ENCODE measurements around the gene DNAH17. TPM values are rescaled to one million over a fixed set of nuclear protein-coding genes. Genes with fewer than 3 reads are reported as not detected.

DNAH17 gene
- total RNA-seq, 1 experiment from 2014 or later, result 0.13 TPM

DNA sequence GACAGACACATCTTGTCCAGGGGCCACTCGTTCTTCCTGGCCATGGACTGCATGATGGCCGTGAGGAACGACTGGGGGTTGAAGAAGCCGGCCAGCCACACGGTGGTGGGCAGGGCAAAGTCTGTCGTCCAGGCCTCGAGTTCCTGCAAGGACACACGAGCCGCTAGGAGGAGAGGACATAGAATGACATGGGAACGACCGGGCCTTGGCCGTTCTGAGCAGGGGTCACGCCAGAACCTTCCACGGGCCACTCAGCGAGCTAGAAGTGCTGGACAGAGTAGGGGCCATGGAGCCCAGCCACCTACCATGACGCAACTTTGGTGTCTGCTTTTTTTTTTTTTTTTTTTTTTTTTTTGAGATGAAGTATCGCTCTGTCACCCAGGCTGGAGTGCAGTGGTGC, 151.8 kb downstream of the DNAH17 start:
- no peak overlapping the region for H3K9ac ChIP-seq (ENCODE audit: extremely low read depth, insufficient read length, low read length)
- no peaks in the 10 kb centered on the region for H3K4me1 ChIP-seq (ENCODE audit: insufficient read depth, low read length)
- no peak overlapping the region for H2BK120ac ChIP-seq (ENCODE audit: low read depth, low read length, poor library complexity, severe bottlenecking)
- no peaks in the 10 kb centered on the region for H3K23me2 ChIP-seq (ENCODE audit: insufficient read length, low read depth, low read length, poor library complexity, severe bottlenecking)
- H3K56ac ChIP-seq (ENCODE audit: insufficient read length, low read depth, low read length), result no peak overlapping the region
- H3K14ac ChIP-seq (ENCODE audit: insufficient read depth, low read length), result no peak overlapping the region
- H3K27ac Mint-ChIP-seq, result peak overlapping the region in 1 of 3 experiments; percentile 61; a peak in 1 of 7 replicates
- H3K27ac ChIP-seq (ENCODE audit: insufficient read length, low read depth, low read length), result no peak overlapping the region
- H2BK5ac ChIP-seq (ENCODE audit: insufficient read length, low read length), result no peak overlapping the region
- no peak overlapping the region for H3K18ac ChIP-seq (ENCODE audit: insufficient read length, low read depth, low read length)
- no peaks in the 10 kb centered on the region for H3K9me3 ChIP-seq (ENCODE audit: control insufficient read depth, low read depth, low read length)
- DNase-seq, result no peak
- no peaks in the 10 kb centered on the region for H3K27me3 ChIP-seq (ENCODE audit: insufficient read depth, low read length)
- H3K4me1 Mint-ChIP-seq, result peaks cover 9 to 14% of the 10 kb centered on the region in 2 experiments
- no CpG with 5 or more reads among the region's 17 CpGs for WGBS (ENCODE audit: extremely low coverage, insufficient read length, low lambda C conversion rate)
- H3K36me3 Mint-ChIP-seq (ENCODE audit: insufficient read depth in 1 of 3, low read depth in 3 of 3), result peaks cover 24 to 64% (median 48%) of the 10 kb centered on the region in 3 experiments
- H3K4me2 ChIP-seq (ENCODE audit: insufficient read depth, insufficient read length, low read length), result no peak overlapping the region
- no peak overlapping the region for H3K4ac ChIP-seq (ENCODE audit: low read depth, low read length)
- H2BK12ac ChIP-seq (ENCODE audit: insufficient read length, low read depth, low read length), result no peak overlapping the region
- H4K91ac ChIP-seq (ENCODE audit: insufficient read length, low read depth, low read length), result no peak overlapping the region
- no peaks in the 10 kb centered on the region for H3K79me2 ChIP-seq (ENCODE audit: insufficient read depth, low read length)
- H2AFZ ChIP-seq (ENCODE audit: low read length), result no peak overlapping the region
- H3K79me1 ChIP-seq (ENCODE audit: insufficient read depth, low read depth, low read length, poor library complexity, severe bottlenecking), result no peaks in the 10 kb centered on the region
- no peak overlapping the region for H4K5ac ChIP-seq (ENCODE audit: insufficient read length, low read depth, low read length)
- no peaks in the 10 kb centered on the region for H3K27me3 Mint-ChIP-seq (ENCODE audit: low read depth)
- H4K8ac ChIP-seq (replicated peaks; ENCODE audit: insufficient read length, low read depth, low read length), result no peak overlapping the region
- no peaks in the 10 kb centered on the region for H3K9me3 Mint-ChIP-seq
- TF ChIP-seq, protein P1, sequence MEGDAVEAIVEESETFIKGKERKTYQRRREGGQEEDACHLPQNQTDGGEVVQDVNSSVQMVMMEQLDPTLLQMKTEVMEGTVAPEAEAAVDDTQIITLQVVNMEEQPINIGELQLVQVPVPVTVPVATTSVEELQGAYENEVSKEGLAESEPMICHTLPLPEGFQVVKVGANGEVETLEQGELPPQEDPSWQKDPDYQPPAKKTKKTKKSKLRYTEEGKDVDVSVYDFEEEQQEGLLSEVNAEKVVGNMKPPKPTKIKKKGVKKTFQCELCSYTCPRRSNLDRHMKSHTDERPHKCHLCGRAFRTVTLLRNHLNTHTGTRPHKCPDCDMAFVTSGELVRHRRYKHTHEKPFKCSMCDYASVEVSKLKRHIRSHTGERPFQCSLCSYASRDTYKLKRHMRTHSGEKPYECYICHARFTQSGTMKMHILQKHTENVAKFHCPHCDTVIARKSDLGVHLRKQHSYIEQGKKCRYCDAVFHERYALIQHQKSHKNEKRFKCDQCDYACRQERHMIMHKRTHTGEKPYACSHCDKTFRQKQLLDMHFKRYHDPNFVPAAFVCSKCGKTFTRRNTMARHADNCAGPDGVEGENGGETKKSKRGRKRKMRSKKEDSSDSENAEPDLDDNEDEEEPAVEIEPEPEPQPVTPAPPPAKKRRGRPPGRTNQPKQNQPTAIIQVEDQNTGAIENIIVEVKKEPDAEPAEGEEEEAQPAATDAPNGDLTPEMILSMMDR (conservative IDR thresholded peaks at IDR 0.05), result no peak
- H2BK15ac ChIP-seq (ENCODE audit: low read depth, low read length), result no peak overlapping the region
- no peak overlapping the region for H3K4me3 Mint-ChIP-seq
- no peak overlapping the region for H2BK20ac ChIP-seq (ENCODE audit: low read depth, low read length, poor library complexity, severe bottlenecking)
- H4K20me1 ChIP-seq (ENCODE audit: control insufficient read depth, insufficient read depth, insufficient read length), result peaks cover 2% of the 10 kb centered on the region
- H3T11ph ChIP-seq (ENCODE audit: low read length), result no peak overlapping the region
- H2AK5ac ChIP-seq (ENCODE audit: insufficient read length, low read length), result no peak overlapping the region
- no peak overlapping the region for H3K23ac ChIP-seq (ENCODE audit: insufficient read length, low read depth, low read length)

Measured in H9 (cell line).